Measurements from ENCODE around the gene EPB41L4B.

DNA sequence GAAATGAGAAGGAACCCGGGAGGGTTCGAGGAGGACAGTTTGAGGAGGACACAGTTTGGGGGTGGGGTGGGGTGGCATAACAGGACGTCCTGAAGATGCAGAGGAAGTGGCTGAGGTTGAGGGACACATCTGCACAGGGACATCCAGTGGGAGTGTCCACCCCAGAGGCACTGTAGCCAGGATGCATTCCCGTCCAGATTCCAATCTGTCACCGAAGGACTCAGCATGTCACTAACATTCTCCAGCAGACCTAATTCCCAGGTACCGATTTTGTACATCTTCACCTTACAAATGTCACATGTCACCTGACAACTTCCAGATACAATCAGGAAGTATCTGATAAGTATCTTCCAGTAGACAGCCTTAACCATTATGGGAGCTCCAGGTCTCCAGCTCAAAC, 42.6 kb downstream of the EPB41L4B start:
- TF ChIP-seq FOXJ3 (CRISPR knock-in tag; IDR thresholded peaks at IDR 0.05; ENCODE audit: borderline replicate concordance) (no peak), ATF7-NPFF (CRISPR knock-in tag; IDR thresholded peaks at IDR 0.05; ENCODE audit: low read depth) (no peak), PRDM15 (CRISPR knock-in tag; IDR thresholded peaks at IDR 0.05) (no peak), ZNF678 (CRISPR knock-in tag; IDR thresholded peaks at IDR 0.05) (no peak), MLX (CRISPR knock-in tag; IDR thresholded peaks at IDR 0.05) (no peak), EP300 (IDR thresholded peaks at IDR 0.05; ENCODE audit: low read depth in 2 of 2, low read length in 2 of 2) (no peak), EP300 (CRISPR knock-in tag; IDR thresholded peaks at IDR 0.05; ENCODE audit: borderline replicate concordance) (no peak), SP1 (IDR thresholded peaks at IDR 0.05) (no peak), SP1 (CRISPR knock-in tag; IDR thresholded peaks at IDR 0.05) (no peak), CEBPB (IDR thresholded peaks at IDR 0.05; ENCODE audit: borderline replicate concordance, low read depth, low read length) (no peak), SYNCRIP (IDR thresholded peaks at IDR 0.05; ENCODE audit: insufficient read depth, low read depth, low read length) (no peak), ZIK1 (CRISPR knock-in tag; IDR thresholded peaks at IDR 0.05; ENCODE audit: borderline replicate concordance, low read depth) (no peak), POLR2AphosphoS5 (IDR thresholded peaks at IDR 0.05; ENCODE audit: low read depth, low read length) (no peak)
- TF ChIP-seq, protein P1, sequence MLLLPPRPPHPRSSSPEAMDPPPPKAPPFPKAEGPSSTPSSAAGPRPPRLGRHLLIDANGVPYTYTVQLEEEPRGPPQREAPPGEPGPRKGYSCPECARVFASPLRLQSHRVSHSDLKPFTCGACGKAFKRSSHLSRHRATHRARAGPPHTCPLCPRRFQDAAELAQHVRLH (CRISPR knock-in tag; IDR thresholded peaks at IDR 0.05; ENCODE audit: borderline replicate concordance, low read depth), result no peak

Data from HepG2 (cell line).